ENCODE measurements around the gene KCNK13. TPM values are rescaled to one million over a fixed set of nuclear protein-coding genes. Genes with fewer than 3 reads are reported as not detected.

KCNK13 gene
- total RNA-seq, 1 donor from 2014 or later = 0.53 TPM

GRCh38 chr14:90111895-90112534, 50.2 kb downstream of the KCNK13 start:
- ATAC-seq (no peak), DNase-seq (ENCODE audit: low spot score) (no peak)
- intact Hi-C loops (cut with DNase I) = no loop called here

- ATAC-seq (no peak), DNase-seq (ENCODE audit: low spot score) (no peak)
- intact Hi-C loops (cut with DNase I) = no loop called here
Measured at GRCh38 chr14:90114554-90114953, 52.8 kb downstream of the KCNK13 start.

GRCh38 chr14:90115780-90116179, 54.0 kb downstream of the KCNK13 start:
- no peak for ATAC-seq
- intact Hi-C loops (cut with DNase I) = no loop called here
- DNase-seq (ENCODE audit: low spot score) = no peak

GRCh38 chr14:90116444-90116843, 54.6 kb downstream of the KCNK13 start:
- no peak for ATAC-seq
- intact Hi-C loops (cut with DNase I) = no loop called here
- DNase-seq (ENCODE audit: low spot score) = no peak

GRCh38 chr14:90118027-90118426, 56.2 kb downstream of the KCNK13 start:
- intact Hi-C loops (cut with DNase I) = no loop called here
- DNase-seq (ENCODE audit: low spot score) = no peak
- no peak for ATAC-seq

GRCh38 chr14:90126260-90126659, 64.5 kb downstream of the KCNK13 start:
- no peak for ATAC-seq
- intact Hi-C loops (cut with DNase I) = no loop called here
- no peak for DNase-seq (ENCODE audit: low spot score)

- ATAC-seq (no peak), DNase-seq (ENCODE audit: low spot score) (no peak)
- intact Hi-C loops (cut with DNase I) = no loop called here
Measured at GRCh38 chr14:90132821-90133570, 71.2 kb downstream of the KCNK13 start.

GRCh38 chr14:90136904-90137303, 75.1 kb downstream of the KCNK13 start:
- intact Hi-C loops (cut with DNase I) = no loop called here
- ATAC-seq (no peak), DNase-seq (ENCODE audit: low spot score) (no peak)

GRCh38 chr14:90137807-90138206, 76.0 kb downstream of the KCNK13 start:
- no peak for ATAC-seq
- intact Hi-C loops (cut with DNase I) = no loop called here

GRCh38 chr14:90139199-90139598, 77.4 kb downstream of the KCNK13 start:
- DNase-seq (ENCODE audit: low spot score) = no peak
- no peak for ATAC-seq
- intact Hi-C loops (cut with DNase I) = no loop called here

More at GRCh38 chr14:90137807-90138206, 76.0 kb downstream of the KCNK13 start:
- no peak for DNase-seq (ENCODE audit: low spot score)

- ATAC-seq (no peak), DNase-seq (ENCODE audit: low spot score) (no peak)
- intact Hi-C loops (cut with DNase I) = no loop called here
Measured at GRCh38 chr14:90140298-90140955, 78.6 kb downstream of the KCNK13 start.

GRCh38 chr14:90140956-90141316, 79.1 kb downstream of the KCNK13 start:
- no peak for ATAC-seq
- intact Hi-C loops (cut with DNase I) = no loop called here
- DNase-seq (ENCODE audit: low spot score) = no peak

- ATAC-seq = no peak
- intact Hi-C loops (cut with DNase I) = loop anchor here (5.0 kb wide), 1 partner anchor 849 kb away; no protein-coding TSS in a partner anchor
Measured at GRCh38 chr14:90153429-90153828, 91.6 kb downstream of the KCNK13 start.

GRCh38 chr14:90154110-90154509, 92.3 kb downstream of the KCNK13 start:
- no peak for ATAC-seq
- intact Hi-C loops (cut with DNase I) = loop anchor here (5.0 kb wide), 1 partner anchor 848 kb away; no protein-coding TSS in a partner anchor
- no peak for DNase-seq (ENCODE audit: low spot score)

More at GRCh38 chr14:90153429-90153828, 91.6 kb downstream of the KCNK13 start:
- DNase-seq (ENCODE audit: low spot score) = no peak

GRCh38 chr14:90159146-90159545, 97.4 kb downstream of the KCNK13 start:
- intact Hi-C loops (cut with DNase I) = no loop called here
- no peak for ATAC-seq
- no peak for DNase-seq (ENCODE audit: low spot score)

GRCh38 chr14:90159688-90160087, 97.9 kb downstream of the KCNK13 start:
- ATAC-seq (no peak), DNase-seq (ENCODE audit: low spot score) (no peak)
- intact Hi-C loops (cut with DNase I) = no loop called here

- DNase-seq (ENCODE audit: low spot score) = no peak
- intact Hi-C loops (cut with DNase I) = no loop called here
- ATAC-seq = no peak
Measured at GRCh38 chr14:90161129-90161528, 99.3 kb downstream of the KCNK13 start.

GRCh38 chr14:90168425-90169105, 106.8 kb downstream of the KCNK13 start:
- intact Hi-C loops (cut with DNase I) = no loop called here
- no peak for DNase-seq (ENCODE audit: low spot score)
- no peak for ATAC-seq

GRCh38 chr14:90175631-90176030, 113.8 kb downstream of the KCNK13 start:
- ATAC-seq (no peak), DNase-seq (ENCODE audit: low spot score) (no peak)
- intact Hi-C loops (cut with DNase I) = no loop called here
